LoVo (cell line): ENCODE results near the gene GOLGA6B.
"Not testable (repeated sequence)": the region's sequence is repeated elsewhere in the genome, so short reads cannot be mapped to it uniquely, and the experiment has no call there.

Source experiments
- DNase-seq: peaks from one replicate; pipeline ENCODE4 v3.0.0-alpha.2; 2016; ENCODE audit warnings: low spot score

Gene GOLGA6B

GRCh38 chr15:72663931-72664330 lies 9.4 kb downstream of the GOLGA6B start:
- not testable (repeated sequence) for DNase-seq

- not testable (repeated sequence) for DNase-seq
Observed at GRCh38 chr15:72665706-72666105, 11.2 kb downstream of the GOLGA6B start.

GRCh38 chr15:72669803-72670202 lies 15.3 kb downstream of the GOLGA6B start:
- not testable (repeated sequence) for DNase-seq

DNA sequence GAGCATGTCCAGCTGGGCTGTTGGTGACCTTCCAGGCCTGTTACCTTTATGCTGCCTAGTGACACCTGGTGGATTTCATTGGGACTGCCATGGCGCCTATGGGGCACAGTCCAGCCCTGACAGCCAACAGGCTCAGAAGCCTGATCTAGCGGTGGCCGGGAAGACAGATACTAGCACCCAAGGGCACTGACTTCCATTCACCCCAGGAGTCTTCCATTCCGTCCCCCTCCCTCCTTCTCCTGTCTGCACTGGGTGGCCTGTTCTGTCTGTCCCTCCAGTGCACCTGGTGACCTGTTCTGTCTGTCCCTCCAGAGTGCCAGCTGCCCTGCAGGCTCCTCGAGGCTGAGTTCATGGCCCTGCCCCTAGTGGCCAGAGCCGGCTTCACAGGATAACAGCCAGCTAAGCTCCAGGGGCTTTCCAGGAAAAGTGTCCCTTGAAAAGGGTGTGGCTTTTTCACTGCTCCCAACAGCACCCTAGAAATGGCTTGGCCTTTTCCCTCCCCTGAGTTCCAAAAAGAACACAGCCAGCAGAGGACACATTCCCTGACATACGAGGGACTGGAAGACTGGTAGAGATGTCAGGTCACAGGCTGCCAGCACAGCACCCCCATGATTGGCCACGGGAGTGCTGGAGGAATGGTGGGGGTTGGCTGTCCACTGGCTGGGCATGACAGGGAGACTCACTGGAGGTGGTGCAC lies 16.3 kb downstream of the GOLGA6B start:
- peak; percentile 81 for DNase-seq

- no peak for DNase-seq
Observed at GRCh38 chr15:72671525-72671924, 17.0 kb downstream of the GOLGA6B start.

DNA sequence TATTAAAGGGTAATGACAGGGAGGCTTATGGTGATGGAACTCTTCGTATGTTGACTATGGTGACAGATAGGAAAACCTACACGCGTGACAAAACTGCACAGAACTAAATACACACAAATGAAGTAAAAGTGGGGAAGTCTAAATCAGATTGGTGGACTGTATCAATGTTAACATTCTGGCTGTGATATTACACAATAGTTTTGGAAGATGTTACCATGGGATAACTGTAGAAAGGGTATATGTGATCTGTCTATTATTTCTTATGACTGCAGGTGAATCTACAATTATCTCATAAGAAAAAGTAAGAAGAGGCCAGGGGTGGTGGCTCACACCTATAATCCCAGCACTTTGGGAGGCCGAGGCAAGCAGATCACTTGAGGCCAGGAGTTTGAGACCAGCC lies 22.3 kb downstream of the GOLGA6B start:
- DNase-seq = no peak

- DNase-seq = no peak
Observed at GRCh38 chr15:72680931-72681330, 26.4 kb downstream of the GOLGA6B start.

DNA sequence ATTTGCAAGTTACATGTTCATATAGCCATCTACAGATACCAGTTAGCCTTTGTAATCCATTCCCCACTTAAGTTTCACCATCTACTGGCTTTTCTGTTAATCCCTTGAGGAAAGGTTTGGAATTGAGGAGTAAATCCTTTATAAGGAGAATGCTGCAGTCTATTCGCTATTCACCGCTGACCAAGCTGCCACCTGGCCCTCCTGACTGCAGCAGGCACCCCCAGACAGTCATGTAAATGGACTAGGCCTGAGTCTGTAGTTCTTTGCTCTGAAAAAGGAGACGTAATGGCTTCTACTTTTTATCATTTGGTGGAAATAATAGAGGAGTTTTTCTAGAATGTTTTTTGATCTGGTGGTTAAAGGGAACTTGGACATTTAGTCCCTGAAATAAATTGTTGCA lies 28.3 kb downstream of the GOLGA6B start:
- no peak for DNase-seq

GRCh38 chr15:72685301-72685924 lies 30.9 kb downstream of the GOLGA6B start:
- DNase-seq = no peak

DNA sequence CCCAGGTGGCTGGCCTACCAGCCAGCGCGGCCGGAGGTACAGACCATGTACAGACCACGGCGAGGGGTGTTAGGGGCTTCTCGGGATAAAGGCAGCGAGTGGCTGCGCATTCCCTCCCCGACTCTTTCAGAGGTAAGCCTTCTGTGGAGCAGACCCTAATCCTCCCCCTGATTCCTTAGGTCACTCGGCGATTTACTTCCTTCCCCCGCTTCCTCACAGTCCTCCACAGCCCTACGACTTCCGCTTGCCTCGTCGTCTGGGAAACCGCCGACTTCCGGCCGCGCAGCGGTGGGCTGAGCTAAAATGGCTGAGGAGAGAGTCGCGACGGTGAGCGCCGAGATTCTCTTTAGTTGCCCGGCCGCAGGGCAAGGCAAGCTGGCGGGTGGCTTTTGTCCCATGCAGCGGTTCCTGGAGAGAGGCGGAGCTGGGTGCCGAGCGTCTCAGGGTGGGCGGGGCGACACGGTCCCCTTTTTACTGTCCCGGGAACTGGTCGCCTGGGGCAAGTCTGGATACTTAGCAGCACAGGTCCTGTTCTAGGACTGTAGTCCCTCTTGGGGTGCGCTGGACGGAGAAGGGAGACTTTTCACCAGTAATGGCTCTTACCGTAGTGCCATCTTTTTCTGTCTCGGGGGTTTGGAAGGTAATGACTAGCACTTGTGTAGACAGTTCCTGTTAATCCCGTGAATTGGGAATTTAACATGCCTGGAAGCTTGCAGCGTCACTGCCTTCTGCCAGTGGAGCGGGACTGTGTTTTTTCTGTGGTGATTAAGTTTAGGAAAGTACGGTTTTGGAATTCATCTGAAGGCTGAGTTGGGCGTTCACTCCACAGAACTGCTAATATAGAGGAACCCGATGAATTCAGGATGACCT lies 31.7 kb downstream of the GOLGA6B start, which contains the start of the genes BBS4 and HIGD2B:
BBS4 (plus strand) TSS at position 283 of the 870 bp plus-strand sequence; CDS start at position 304, 21 bp downstream.
HIGD2B (minus strand) TSS at position 258 of the 870 bp plus-strand sequence. CDS start 9,808 bp downstream, outside the sequence.
- DNase-seq = peak; percentile 96

DNA sequence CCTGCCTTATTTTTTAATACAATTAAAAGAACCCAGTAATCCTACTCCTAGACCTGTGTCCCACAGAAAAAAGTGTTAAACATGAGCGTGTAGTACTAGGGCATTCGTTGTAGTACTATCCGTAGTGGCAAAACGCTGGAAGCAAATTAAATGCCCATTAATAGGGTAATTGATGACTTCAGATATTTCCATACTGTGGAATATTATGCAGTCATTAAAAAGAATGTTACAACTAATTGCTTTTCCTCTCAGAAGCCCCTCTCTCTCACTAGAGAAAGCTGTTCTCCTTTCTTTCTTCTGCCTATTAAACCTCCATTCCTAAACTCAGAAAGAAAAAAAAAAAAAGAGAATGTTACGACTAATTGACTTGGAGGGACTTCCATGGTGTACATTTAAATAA lies 34.2 kb downstream of the GOLGA6B start:
- DNase-seq = no peak

DNA sequence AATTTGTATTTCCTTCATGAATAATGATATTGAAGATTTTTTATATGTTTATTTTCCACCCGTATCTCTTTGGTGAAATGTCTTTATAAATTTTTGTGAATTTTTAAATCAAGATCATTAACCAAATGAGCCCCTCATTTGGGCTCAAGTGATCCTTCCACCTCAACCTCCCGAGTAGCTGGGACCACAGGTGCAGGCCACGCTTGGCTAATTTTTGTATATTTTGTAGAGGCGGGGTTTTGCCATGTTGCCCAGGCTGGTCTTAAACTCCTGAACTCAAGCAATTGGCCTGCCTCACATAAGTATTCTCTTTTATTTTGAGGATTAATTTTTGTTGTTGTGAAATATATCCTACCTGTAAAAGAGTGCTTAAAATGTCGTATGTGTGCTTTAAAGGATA lies 36.4 kb downstream of the GOLGA6B start:
- DNase-seq = no peak

- DNase-seq = no peak
Observed at GRCh38 chr15:72698938-72699337, 44.4 kb downstream of the GOLGA6B start.

DNA sequence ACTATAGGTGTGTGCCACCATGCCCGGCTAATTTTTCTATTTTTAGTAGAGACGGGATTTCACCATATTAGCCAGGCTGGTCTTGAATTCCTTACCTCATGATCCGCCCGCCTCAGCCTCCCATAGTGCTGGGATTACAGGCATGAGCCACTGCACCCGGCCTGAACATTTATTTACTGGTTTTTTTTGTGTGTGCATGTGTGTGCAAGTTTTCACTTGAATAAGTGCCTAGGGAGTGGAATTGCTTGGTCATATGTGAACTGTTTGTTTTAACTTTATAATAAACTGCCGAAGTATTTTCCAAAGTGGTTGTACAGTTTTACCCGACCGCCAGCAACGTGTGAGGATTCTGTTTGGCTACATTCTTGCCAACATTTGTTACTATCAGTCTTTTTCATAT lies 45.6 kb downstream of the GOLGA6B start:
- no peak for DNase-seq

GRCh38 chr15:72706266-72706665 lies 51.8 kb downstream of the GOLGA6B start:
- no peak for DNase-seq

DNA sequence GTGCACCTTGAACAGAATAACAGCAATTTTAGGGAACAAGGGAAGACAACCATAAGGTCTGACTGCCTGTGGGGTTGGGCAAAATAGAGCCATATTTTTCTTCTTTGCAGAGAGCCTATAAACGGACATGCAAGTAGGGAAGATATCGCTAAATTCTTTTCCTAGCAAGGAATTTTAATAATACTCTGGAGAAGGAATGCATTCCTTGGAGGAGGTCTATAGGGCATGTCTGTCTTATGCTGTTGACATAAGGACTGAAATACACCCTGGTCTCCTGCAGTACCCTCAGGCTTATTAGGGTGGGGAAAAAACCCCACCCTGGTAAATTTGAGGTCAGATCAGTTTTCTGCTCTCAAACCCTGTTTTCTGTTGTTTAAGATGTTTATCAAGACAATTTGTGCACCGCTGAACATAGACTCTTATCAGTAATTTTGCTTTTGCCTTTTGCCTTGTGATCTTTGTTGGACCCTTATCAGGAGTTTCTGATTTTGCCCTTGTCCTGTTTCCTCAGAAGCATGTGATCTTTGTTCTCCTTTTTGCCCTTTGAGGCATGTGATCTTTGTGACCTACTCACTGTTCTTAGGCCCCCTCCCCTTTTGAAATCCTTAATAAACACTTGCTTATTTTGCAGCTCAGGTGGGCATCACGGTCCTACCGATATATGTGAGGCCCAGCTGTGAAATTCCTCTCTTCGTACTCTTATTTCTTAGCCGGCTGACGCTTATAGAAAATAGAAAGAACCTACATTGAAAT lies 54.2 kb downstream of the GOLGA6B start:
- not testable (repeated sequence) for DNase-seq
